ENCODE measurements around the gene SSH2.
"Not testable (repeated sequence)": the region's sequence is repeated elsewhere in the genome, so short reads cannot be mapped to it uniquely, and the experiment has no call there.

SSH2 gene

GRCh38 chr17:29661213-29661612 lies 268.8 kb downstream of the SSH2 start:
- no peak for DNase-seq (ENCODE audit: low read depth)

DNA sequence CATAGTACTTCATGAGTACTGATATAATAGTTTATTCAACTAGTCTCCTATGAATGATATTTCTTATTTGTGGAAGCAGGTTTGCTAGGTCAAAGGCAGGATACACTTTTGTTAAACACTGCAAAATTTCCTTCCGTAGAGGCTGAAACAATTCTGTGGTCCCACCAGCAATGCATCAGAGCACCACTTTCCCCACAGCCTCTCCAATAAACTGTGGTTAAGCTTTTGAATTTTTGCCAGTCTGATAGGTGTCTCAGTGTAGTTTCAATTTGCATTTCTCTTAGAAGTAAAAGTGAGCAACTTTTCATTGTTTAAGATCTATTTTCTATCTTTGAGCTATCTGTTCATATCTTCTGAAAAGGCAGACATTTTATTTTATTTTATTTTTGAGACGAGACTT lies 270.9 kb downstream of the SSH2 start:
- no peak for DNase-seq (ENCODE audit: low read depth)

- no peak for DNase-seq (ENCODE audit: low read depth)
Observed at GRCh38 chr17:29655323-29655722, 274.7 kb downstream of the SSH2 start.

GRCh38 chr17:29653995-29654714 lies 275.9 kb downstream of the SSH2 start:
- no peak for DNase-seq (ENCODE audit: low read depth)

GRCh38 chr17:29652976-29653375 lies 277.1 kb downstream of the SSH2 start:
- DNase-seq (ENCODE audit: low read depth): no peak

- DNase-seq (ENCODE audit: low read depth): not testable (repeated sequence)
Observed at GRCh38 chr17:29651913-29652312, 278.1 kb downstream of the SSH2 start.

DNA sequence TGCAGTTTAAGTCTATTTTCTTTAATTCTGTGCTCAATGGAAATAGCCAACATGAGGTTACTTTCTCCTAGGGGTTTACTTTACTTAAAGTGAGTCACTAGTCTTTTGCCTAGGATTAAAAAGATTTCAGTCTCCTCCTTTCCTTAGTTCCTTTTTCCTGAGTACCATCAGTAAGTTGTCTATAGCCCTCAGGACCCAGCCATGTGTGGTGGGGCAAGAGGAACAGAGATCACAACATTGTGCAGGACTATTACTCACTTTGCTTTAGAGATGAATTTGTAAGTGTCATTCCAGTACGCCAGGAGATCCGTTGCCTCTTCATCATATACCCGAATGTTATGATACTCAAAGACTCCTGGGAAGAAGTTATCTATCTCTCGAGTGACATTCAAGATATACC lies 279.6 kb downstream of the SSH2 start:
- DNase-seq (ENCODE audit: low read depth): no peak

GRCh38 chr17:29649359-29649758 lies 280.7 kb downstream of the SSH2 start:
- DNase-seq (ENCODE audit: low read depth): peak; percentile 54

- DNase-seq (ENCODE audit: low read depth): no peak
Observed at GRCh38 chr17:29648005-29648404, 282.0 kb downstream of the SSH2 start.

DNA sequence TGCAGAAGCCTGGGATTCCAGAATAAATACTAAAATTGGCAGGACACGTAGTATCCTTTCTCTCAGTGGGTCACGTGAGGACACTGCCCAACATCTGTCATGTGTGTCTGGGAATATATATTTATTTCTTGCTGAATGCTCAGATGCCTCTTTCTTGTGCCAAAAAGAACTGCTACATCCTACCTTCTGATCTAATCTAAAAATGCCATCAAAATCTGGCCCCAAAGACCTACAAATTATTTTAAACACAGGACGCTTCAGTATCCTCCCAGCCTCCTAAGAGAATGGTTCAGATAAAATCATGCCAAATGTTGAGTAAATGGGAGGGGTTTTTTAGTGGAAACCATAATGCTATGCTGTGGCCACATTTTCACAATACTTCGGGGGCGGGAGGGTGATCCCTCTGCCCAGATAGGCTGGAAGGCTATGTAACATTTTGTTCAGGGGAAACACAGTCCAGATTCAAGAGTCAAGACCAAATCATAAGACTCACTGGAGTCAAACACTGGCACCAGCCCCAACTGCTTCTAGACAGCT lies 284.4 kb downstream of the SSH2 start:
- DNase-seq (ENCODE audit: low read depth): no peak

DNA sequence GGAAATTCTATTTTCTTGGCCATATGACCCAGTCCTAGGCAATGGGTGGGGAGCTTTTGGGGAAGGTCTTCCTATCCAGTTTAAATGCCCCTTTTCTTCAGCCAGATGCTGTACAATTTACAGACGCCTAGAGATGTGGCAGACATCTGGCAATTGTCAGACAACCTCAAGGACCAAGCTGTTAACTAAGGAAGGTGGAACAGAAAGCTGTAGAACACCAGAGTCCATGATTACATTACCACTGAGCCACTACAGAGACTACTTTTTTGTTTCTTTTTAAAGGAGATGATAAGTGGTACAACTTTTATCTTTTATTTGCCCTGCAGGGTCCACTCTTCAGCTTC lies 286.2 kb downstream of the SSH2 start:
- no peak for DNase-seq (ENCODE audit: low read depth)

DNA sequence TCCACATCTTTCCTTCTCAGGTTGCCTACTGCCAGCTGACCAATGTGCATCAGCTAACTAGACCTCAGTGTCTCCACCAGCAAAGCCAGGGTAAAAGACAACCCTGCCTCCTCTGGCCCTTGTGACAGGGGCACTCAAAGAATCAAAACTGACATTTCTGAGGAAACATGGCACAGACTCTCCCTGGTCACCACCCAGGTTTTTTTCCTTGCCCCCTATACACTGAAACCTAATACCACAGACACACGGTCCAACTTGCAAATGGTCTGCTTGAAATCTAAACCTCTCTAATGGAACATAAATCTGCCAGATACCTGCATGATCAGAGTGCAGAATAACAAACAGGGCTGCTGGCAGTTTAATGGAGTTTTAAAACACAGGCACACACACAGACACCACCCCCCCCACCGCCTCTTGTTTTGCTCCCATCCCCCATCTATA lies 287.8 kb downstream of the SSH2 start:
- no peak for DNase-seq (ENCODE audit: low read depth)

GRCh38 chr17:29640981-29641642 lies 288.9 kb downstream of the SSH2 start:
- DNase-seq (ENCODE audit: low read depth): peak; percentile 36

- DNase-seq (ENCODE audit: low read depth): no peak
Observed at GRCh38 chr17:29640413-29640812, 289.6 kb downstream of the SSH2 start.

DNA sequence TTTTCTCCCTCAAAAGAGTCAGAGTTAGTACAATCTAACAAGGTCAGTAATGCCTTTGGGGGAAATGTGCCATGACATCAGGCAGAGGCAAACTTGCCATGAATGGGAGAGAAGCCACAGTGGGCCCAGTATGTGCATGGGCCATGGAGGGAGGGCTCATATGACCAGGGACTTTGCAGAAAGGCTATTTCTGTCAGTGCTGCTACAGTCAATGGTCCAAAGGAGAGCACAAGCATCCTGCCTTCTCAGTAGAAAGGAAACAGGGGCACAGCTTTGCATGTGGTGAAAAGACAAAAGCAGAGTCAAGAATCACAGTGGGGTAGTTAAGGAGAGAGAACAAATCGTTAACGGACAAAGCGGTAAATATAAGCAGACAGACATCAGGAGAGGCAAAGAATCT lies 296.1 kb downstream of the SSH2 start:
- DNase-seq (ENCODE audit: low read depth): no peak

DNA sequence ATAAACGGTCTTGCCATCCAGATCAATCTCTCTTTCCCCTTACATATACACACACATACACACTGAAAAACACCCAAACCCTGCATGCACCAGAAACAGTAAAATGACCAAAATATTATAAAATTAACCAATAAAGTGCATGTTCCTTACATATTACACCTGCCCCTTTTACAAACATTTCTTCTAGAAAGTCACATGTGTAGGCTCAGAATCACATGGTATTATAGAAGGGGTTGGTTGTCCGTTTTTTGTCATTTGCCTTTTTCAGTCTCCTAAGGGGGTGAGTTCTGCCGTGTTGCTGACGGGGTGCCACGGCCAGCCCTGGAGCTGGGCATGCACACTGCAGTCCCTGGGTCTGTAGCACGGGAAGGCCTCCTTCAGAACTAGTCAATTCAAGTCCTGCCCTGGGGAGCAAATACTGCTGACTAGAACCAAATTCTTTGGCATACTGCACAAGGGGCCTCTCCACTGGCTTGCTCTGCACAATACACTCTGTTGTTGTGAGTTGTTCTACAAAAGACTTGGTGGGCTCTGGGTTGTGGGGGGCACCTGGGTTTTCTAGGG lies 299.3 kb downstream of the SSH2 start:
- DNase-seq (ENCODE audit: low read depth): no peak

DNA sequence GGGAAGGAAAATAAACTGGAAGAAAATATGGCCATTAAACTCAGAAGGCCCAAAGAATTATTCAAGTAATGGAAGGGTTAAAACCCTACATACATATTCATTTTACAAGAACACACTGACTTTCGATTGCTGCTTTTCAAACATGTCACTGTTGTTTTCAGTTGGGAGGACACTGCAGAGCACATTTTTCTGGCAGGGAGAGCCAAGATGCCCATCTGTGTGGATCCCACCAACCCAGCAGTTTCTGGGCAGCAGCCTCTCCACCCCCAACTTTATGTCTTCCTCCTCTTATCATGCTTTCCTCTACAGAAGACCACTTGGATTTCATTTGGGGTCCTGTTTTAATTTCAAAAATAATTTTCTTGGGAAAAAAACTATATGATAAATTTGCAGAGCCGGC lies 300.2 kb downstream of the SSH2 start:
- DNase-seq (ENCODE audit: low read depth): no peak

DNA sequence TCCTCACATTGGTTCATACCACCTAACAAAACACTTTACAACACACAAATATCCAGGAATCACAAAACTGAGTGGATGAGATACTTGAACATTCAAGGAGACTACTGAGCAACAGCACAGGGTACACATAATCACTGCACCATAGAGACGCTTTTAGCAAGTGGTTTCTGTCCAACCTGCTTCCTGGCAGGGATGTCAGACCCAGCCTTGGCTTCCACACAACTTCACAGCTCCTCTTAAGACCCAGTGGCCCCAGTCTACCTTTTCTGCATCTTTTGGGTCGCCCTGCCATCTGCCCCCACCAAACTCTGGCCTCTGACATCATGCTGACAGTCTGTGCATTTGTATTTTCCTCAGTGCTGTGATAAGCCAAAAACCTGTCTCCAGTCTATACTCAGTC lies 301.4 kb downstream of the SSH2 start:
- DNase-seq (ENCODE audit: low read depth): no peak

DNA sequence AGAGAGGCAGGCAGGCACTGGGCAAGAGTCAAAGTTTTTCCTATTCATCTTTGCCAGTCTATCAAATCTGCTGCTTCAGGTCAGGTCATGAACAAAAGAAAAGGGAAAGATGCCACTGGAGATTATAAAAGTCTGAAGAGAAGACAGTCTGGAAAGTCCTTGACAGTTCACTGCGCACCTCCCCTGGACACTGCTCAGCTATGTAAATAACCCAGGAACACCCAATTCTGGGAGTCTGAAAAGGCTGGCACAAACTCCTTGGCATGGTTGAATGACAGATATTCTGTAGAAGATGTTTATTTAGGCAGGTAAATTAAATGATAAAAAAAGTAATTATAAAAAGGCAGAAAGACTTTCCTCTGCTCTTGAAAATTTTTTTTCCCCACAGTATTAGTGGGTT lies 302.1 kb downstream of the SSH2 start:
- DNase-seq (ENCODE audit: low read depth): no peak

DNA sequence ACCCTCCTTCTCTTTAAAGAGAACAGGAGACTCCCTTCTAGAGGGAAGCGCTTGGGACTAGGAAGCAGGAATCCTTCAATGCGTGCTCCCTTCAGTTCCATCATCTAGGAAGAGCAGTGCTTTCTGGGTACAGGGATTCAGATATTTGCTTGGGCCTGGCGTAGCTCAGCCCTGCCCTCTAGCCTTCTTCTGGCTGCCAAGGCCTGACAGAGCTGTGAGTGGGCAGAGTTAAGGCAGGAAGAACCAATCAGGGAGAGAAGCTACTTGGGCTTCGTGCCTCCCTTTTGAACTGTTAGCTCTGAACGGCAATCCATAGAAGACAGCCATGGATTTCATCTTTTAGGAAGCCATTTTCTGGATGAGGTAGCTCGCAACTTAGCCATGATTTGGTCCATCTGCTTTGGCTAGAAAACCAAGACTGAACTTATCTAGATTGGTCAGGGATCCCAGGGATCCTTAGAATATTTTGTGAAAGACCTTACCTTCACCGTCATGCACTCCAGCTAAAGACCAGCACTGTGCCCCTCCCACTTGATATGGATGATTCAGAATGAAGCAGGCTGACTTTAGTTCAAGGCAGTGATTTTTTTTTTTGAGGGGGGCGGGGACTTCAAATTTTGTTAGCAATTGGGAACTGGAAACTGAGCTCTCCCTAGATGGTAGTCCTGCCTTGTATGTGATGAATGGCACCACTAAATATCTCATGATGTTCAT lies 304.8 kb downstream of the SSH2 start:
- DNase-seq (ENCODE audit: low read depth): no peak

- DNase-seq (ENCODE audit: low read depth): no peak
Observed at GRCh38 chr17:29624586-29624985, 305.4 kb downstream of the SSH2 start.

DNA sequence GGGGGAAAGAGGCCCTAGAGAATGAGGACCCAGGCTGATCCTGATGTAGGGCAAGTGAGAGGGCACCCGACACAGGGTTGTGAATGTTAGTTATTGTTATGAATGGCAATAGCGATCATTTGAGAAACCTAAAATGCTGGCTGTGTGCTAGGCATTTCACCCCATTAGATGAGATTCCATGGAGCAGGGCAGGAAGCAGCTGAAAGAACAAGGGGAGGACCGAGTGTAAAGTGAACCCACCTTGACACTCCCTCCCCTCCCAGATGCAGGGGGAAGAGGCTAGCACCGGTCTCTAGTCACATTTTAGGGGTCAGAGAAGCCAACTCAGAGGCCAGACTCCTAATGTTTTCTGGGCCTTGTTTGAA lies 306.8 kb downstream of the SSH2 start:
- DNase-seq (ENCODE audit: low read depth): no peak
